ENCODE results near the gene SUSD3.

Gene SUSD3

GRCh38 chr9:93124793-93125192 lies 66.3 kb downstream of the SUSD3 start:
- no peak for DNase-seq
- peaks cover 65 to 70% of the 10 kb centered on the region in 2 donors for H3K36me3 Mint-ChIP-seq
- H3K27me3 Mint-ChIP-seq: no peaks in the 10 kb centered on the region
- no peak overlapping the region for H3K27ac Mint-ChIP-seq
- H3K4me1 Mint-ChIP-seq: peaks cover 41 to 57% of the 10 kb centered on the region in 2 donors
- H3K9me3 Mint-ChIP-seq: no peaks in the 10 kb centered on the region
- no peak overlapping the region for H3K4me3 Mint-ChIP-seq
- no peak for ATAC-seq (replicated peaks)

GRCh38 chr9:93125331-93125894 lies 66.9 kb downstream of the SUSD3 start:
- Mint-ChIP-seq H3K4me1 (peaks cover 36 to 55% of the 10 kb centered on the region in 2 donors), H3K36me3 (peaks cover 64 to 69% of the 10 kb centered on the region in 2 donors), H3K9me3 (no peaks in the 10 kb centered on the region), H3K27ac (no peak overlapping the region), H3K27me3 (no peaks in the 10 kb centered on the region), H3K4me3 (no peak overlapping the region)
- ATAC-seq (replicated peaks) (no peak), DNase-seq (no peak)

- Mint-ChIP-seq H3K36me3 (peaks cover 57 to 67% of the 10 kb centered on the region in 2 donors), H3K27me3 (no peaks in the 10 kb centered on the region), H3K4me1 (peaks cover 32 to 57% of the 10 kb centered on the region in 2 donors), H3K9me3 (no peaks in the 10 kb centered on the region), H3K4me3 (no peak overlapping the region), H3K27ac (peak overlapping the region; percentile 59)
- DNase-seq (no peak), ATAC-seq (replicated peaks) (no peak)
Measured at GRCh38 chr9:93126151-93126781, 67.8 kb downstream of the SUSD3 start.

GRCh38 chr9:93126825-93127368 lies 68.4 kb downstream of the SUSD3 start:
- Mint-ChIP-seq H3K36me3 (peaks cover 52 to 65% of the 10 kb centered on the region in 2 donors), H3K4me3 (peak overlapping the region in 1 of 2 donors; percentile 43), H3K9me3 (no peaks in the 10 kb centered on the region), H3K4me1 (peaks cover 34 to 57% of the 10 kb centered on the region in 2 donors), H3K27me3 (no peaks in the 10 kb centered on the region), H3K27ac (no peak overlapping the region)
- ATAC-seq (replicated peaks): no peak
- DNase-seq: no peak

- H3K4me1 Mint-ChIP-seq: peaks cover 36 to 60% of the 10 kb centered on the region in 2 donors
- ATAC-seq (replicated peaks) (peak; percentile 18 to 35), DNase-seq (no peak)
- no peaks in the 10 kb centered on the region for H3K9me3 Mint-ChIP-seq
- H3K36me3 Mint-ChIP-seq: peaks cover 51 to 65% of the 10 kb centered on the region in 2 donors
- peak overlapping the region in 1 of 2 donors; percentile 43 for H3K4me3 Mint-ChIP-seq
- peak overlapping the region; percentile 31 for H3K27ac Mint-ChIP-seq
- no peaks in the 10 kb centered on the region for H3K27me3 Mint-ChIP-seq
Measured at GRCh38 chr9:93127395-93127911, 69.0 kb downstream of the SUSD3 start.

GRCh38 chr9:93128011-93128714 lies 69.7 kb downstream of the SUSD3 start:
- DNase-seq: no peak
- peaks cover 51 to 67% of the 10 kb centered on the region in 2 donors for H3K36me3 Mint-ChIP-seq
- H3K9me3 Mint-ChIP-seq: no peaks in the 10 kb centered on the region
- ATAC-seq (replicated peaks): peak in 1 of 2 donors; percentile 4
- H3K27me3 Mint-ChIP-seq: no peaks in the 10 kb centered on the region
- H3K4me1 Mint-ChIP-seq: peaks cover 43 to 67% of the 10 kb centered on the region in 2 donors
- no peak overlapping the region for H3K4me3 Mint-ChIP-seq
- H3K27ac Mint-ChIP-seq: no peak overlapping the region

- DNase-seq: no peak
- H3K27ac Mint-ChIP-seq: no peak overlapping the region
- no peaks in the 10 kb centered on the region for H3K9me3 Mint-ChIP-seq
- no peak for ATAC-seq (replicated peaks)
- no peak overlapping the region for H3K4me3 Mint-ChIP-seq
- peaks cover 45 to 72% of the 10 kb centered on the region in 2 donors for H3K4me1 Mint-ChIP-seq
- no peaks in the 10 kb centered on the region for H3K27me3 Mint-ChIP-seq
- peaks cover 49 to 69% of the 10 kb centered on the region in 2 donors for H3K36me3 Mint-ChIP-seq
Measured at GRCh38 chr9:93128715-93129224, 70.3 kb downstream of the SUSD3 start.

- Mint-ChIP-seq H3K27ac (no peak overlapping the region), H3K4me3 (no peak overlapping the region), H3K4me1 (peaks cover 45 to 73% of the 10 kb centered on the region in 2 donors)
Measured at GRCh38 chr9:93129286-93129685, 70.8 kb downstream of the SUSD3 start.

GRCh38 chr9:93129691-93130500 lies 71.4 kb downstream of the SUSD3 start:
- Mint-ChIP-seq H3K4me1 (peaks cover 50 to 79% of the 10 kb centered on the region in 2 donors), H3K27ac (no peak overlapping the region), H3K4me3 (no peak overlapping the region), H3K36me3 (peaks cover 39 to 63% of the 10 kb centered on the region in 2 donors), H3K9me3 (no peaks in the 10 kb centered on the region), H3K27me3 (no peaks in the 10 kb centered on the region)
- DNase-seq (no peak), ATAC-seq (replicated peaks) (no peak)

More at GRCh38 chr9:93129286-93129685, 70.8 kb downstream of the SUSD3 start:
- H3K36me3 Mint-ChIP-seq: peaks cover 45 to 64% of the 10 kb centered on the region in 2 donors
- H3K27me3 Mint-ChIP-seq: no peaks in the 10 kb centered on the region
- no peaks in the 10 kb centered on the region for H3K9me3 Mint-ChIP-seq
- DNase-seq (no peak), ATAC-seq (replicated peaks) (no peak)

- Mint-ChIP-seq H3K9me3 (no peaks in the 10 kb centered on the region), H3K27ac (peak overlapping the region; percentile 25), H3K4me3 (no peak overlapping the region), H3K4me1 (peaks cover 54 to 90% of the 10 kb centered on the region in 2 donors), H3K27me3 (no peaks in the 10 kb centered on the region), H3K36me3 (peaks cover 33 to 57% of the 10 kb centered on the region in 2 donors)
- ATAC-seq (replicated peaks) (no peak), DNase-seq (no peak)
Measured at GRCh38 chr9:93130861-93131481, 72.5 kb downstream of the SUSD3 start.

- H3K4me1 Mint-ChIP-seq: peaks cover 56 to 91% of the 10 kb centered on the region in 2 donors
Measured at GRCh38 chr9:93131599-93132286, 73.2 kb downstream of the SUSD3 start.

GRCh38 chr9:93132287-93132927 lies 73.9 kb downstream of the SUSD3 start:
- peak overlapping the region; percentile 98 for H3K27ac Mint-ChIP-seq
- H3K4me3 Mint-ChIP-seq: peak overlapping the region; percentile 94 to 96
- H3K9me3 Mint-ChIP-seq: no peaks in the 10 kb centered on the region
- H3K4me1 Mint-ChIP-seq: peaks cover 56 to 91% of the 10 kb centered on the region in 2 donors
- no peaks in the 10 kb centered on the region for H3K27me3 Mint-ChIP-seq
- no peak for ATAC-seq (replicated peaks)
- peaks cover 26 to 44% of the 10 kb centered on the region in 2 donors for H3K36me3 Mint-ChIP-seq
- no peak for DNase-seq

More at GRCh38 chr9:93131599-93132286, 73.2 kb downstream of the SUSD3 start:
- peak overlapping the region; percentile 67 for H3K27ac Mint-ChIP-seq
- no peaks in the 10 kb centered on the region for H3K9me3 Mint-ChIP-seq
- no peaks in the 10 kb centered on the region for H3K27me3 Mint-ChIP-seq
- H3K36me3 Mint-ChIP-seq: peaks cover 29 to 49% of the 10 kb centered on the region in 2 donors
- no peak for ATAC-seq (replicated peaks)
- no peak for DNase-seq
- peak overlapping the region; percentile 94 to 96 for H3K4me3 Mint-ChIP-seq

Data from stimulated activated naive B cell treated with anti-CD40 and anti-IgM and Interleukin-4, amounts not matched to agents 10 μg/mL and 1 μg/mL and 100 μg/mL, for 72 hours (primary cell).